HEK293 (cell line): Measurements from ENCODE around the gene CMIP.
A peak's percentile ranks its signal among the peaks of the same experiment; 100 is the strongest.

Experiments used
- CTCF ChIA-PET: fragments of 350-600 bp; formaldehyde crosslinking; extraction: SDS; loops from one replicate; lab custom pipeline; 2021; ENCODE audit warnings: antibody characterized with exemption; lab: Yijun Ruan, JAX
- POLR2A ChIA-PET: fragments of 300-600 bp; formaldehyde crosslinking; extraction: SDS; loops from one replicate; lab custom pipeline; 2020; ENCODE audit warnings: antibody characterized with exemption, inconsistent platforms; lab: Yijun Ruan, JAX
- H3K27ac ChIP-seq: fragments of 200-500 bp; sonication (Bioruptor generic); 2 replicates; pipeline ENCODE4 v1.5.1; 2014; ENCODE audit warnings: low read depth, low read length, control low read depth, inconsistent platforms; ENCODE audit errors: extremely low read depth
- H3K36me3 ChIP-seq, 2 experiments: fragments of 200-500 bp in 1 of 2; sonication (Bioruptor generic) in 1 of 2; 1 replicate in 1 of 2; 2 replicates in 1 of 2; pipeline ENCODE4 v1.5.1; 2014 to 2017; ENCODE audit warnings: inconsistent platforms in 2 of 2, low read length in 2 of 2; ENCODE audit not compliant: control insufficient read depth in 2 of 2, insufficient read depth in 1 of 2
- H3K4me1 ChIP-seq: fragments of 200-500 bp; sonication (Bioruptor generic); 2 replicates; pipeline ENCODE4 v1.5.1; 2014; ENCODE audit warnings: mild to moderate bottlenecking, low read length, inconsistent platforms; ENCODE audit not compliant: control insufficient read depth, insufficient read depth
- H3K4me3 ChIP-seq: 2 replicates; pipeline ENCODE4 v1.5.1; 2011; ENCODE audit warnings: low read depth, mild to moderate bottlenecking, control low read depth, low read length, moderate library complexity
- H3K9me3 ChIP-seq: fragments of 200-500 bp; sonication (Bioruptor generic); 2 replicates; pipeline ENCODE4 v1.5.1; 2014; ENCODE audit warnings: low read depth, low read length, inconsistent platforms; ENCODE audit not compliant: control insufficient read depth, insufficient read depth
- KLF17 ChIP-seq: fragments of 450-650 bp; formaldehyde crosslinking; IDR thresholded peaks from 2 replicates; pipeline ENCODE4 v1.5.1; 2016; ENCODE audit warnings: missing biosample characterization, missing genetic modification characterization
- SCRT1 ChIP-seq: fragments of 450-650 bp; formaldehyde crosslinking; IDR thresholded peaks from 2 replicates; pipeline ENCODE4 v1.5.1; 2016; ENCODE audit warnings: missing biosample characterization, missing genetic modification characterization, borderline replicate concordance
- TRIM28 ChIP-seq: IDR thresholded peaks from 2 replicates; pipeline ENCODE4 v1.6.1; 2011; ENCODE audit warnings: low read length, control low read depth, borderline replicate concordance
- ZBTB20 ChIP-seq: fragments of 450-650 bp; formaldehyde crosslinking; IDR thresholded peaks from 2 replicates; pipeline ENCODE4 v1.5.1; 2016; ENCODE audit warnings: missing biosample characterization, missing genetic modification characterization
- ZBTB7A ChIP-seq: fragments of 450-650 bp; formaldehyde crosslinking; IDR thresholded peaks from 2 replicates; pipeline ENCODE4 v1.5.1; 2016; ENCODE audit warnings: low read depth, missing biosample characterization, missing genetic modification characterization
- ZFP3 ChIP-seq: fragments of 450-650 bp; formaldehyde crosslinking; IDR thresholded peaks from 2 replicates; pipeline ENCODE4 v1.5.1; 2016; ENCODE audit warnings: low read depth, missing biosample characterization, missing genetic modification characterization
- ZFP69B ChIP-seq: fragments of 450-650 bp; formaldehyde crosslinking; IDR thresholded peaks from 2 replicates; pipeline ENCODE4 v1.5.1; 2016; ENCODE audit warnings: missing biosample characterization, missing genetic modification characterization
- ZNF140 ChIP-seq: fragments of 450-650 bp; formaldehyde crosslinking; IDR thresholded peaks from 2 replicates; pipeline ENCODE4 v1.5.1; 2016; ENCODE audit warnings: missing biosample characterization, missing genetic modification characterization
- ZNF175 ChIP-seq: fragments of 450-650 bp; formaldehyde crosslinking; IDR thresholded peaks from 2 replicates; pipeline ENCODE4 v1.5.1; 2016; ENCODE audit warnings: missing biosample characterization, missing genetic modification characterization
- ZNF341 ChIP-seq: fragments of 450-650 bp; formaldehyde crosslinking; IDR thresholded peaks from 2 replicates; pipeline ENCODE4; 2016; ENCODE audit warnings: low read depth, missing biosample characterization, missing genetic modification characterization
- ZNF423 ChIP-seq: fragments of 450-650 bp; formaldehyde crosslinking; IDR thresholded peaks from 2 replicates; pipeline ENCODE4 v1.5.1; 2016; ENCODE audit warnings: missing biosample characterization, missing genetic modification characterization
- ZNF571 ChIP-seq: fragments of 450-650 bp; formaldehyde crosslinking; IDR thresholded peaks from 2 replicates; pipeline ENCODE4 v1.5.0; 2017; ENCODE audit warnings: missing biosample characterization, missing genetic modification characterization
- ZNF660 ChIP-seq: fragments of 450-650 bp; IDR thresholded peaks from 2 replicates; pipeline ENCODE4 v1.5.1; 2018; ENCODE audit warnings: missing biosample characterization, mild to moderate bottlenecking, missing genetic modification characterization
- ZSCAN18 ChIP-seq: fragments of 450-650 bp; formaldehyde crosslinking; IDR thresholded peaks from 2 replicates; pipeline ENCODE4 v1.5.1; 2016; ENCODE audit warnings: missing biosample characterization, missing genetic modification characterization
- TF ChIP-seq, protein P1 (sequence below): fragments of 450-650 bp; formaldehyde crosslinking; IDR thresholded peaks from 2 replicates; pipeline ENCODE4 v1.5.1; 2016; ENCODE audit warnings: missing biosample characterization, missing genetic modification characterization, low read depth

The CMIP gene

DNA sequence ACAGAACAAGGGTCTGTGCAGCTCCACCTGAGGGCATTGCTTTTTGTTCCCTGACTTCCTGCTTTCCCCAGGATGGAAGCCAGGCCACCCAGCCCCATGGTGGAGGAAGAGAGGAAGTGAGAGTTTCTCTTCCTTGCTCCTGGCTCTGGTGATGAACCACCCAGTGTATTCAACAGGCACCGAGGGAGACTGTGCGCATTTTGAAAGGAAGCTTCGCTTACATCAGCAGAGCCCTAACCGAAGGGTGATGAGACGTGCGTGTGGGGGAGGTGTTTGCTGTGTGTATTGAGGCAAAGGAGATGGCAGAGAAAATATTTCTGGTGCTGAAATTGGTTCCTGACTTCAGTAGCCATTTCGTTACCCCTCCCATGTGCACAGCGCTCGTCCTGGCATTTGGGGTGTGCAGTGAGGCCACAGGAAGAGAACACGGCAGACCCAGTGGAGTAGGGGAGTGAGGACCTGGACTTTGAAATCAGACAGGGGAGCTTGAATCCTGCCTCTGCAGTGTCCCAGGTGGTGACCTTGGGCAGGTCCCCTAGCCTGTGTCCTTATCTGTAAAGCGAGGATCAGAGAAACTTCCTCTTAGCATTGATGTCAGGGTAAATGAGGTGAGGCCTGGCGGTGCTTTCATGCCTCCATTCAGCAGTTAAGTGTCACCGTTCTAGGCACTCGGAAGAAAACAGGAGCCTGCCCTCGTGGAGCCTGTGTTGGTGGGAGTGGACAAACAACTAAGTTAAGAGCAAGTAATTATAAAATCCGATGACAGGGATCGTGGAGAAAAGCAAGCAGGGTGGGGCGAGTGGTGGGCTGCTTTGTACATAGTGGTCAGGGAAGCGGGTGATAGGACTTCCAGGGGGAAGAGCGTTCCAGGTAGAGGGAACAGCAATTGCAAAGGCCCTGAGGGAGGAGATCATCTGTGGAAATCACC, 7.4 kb downstream of the CMIP start (continued):
- TF ChIP-seq, protein P1, sequence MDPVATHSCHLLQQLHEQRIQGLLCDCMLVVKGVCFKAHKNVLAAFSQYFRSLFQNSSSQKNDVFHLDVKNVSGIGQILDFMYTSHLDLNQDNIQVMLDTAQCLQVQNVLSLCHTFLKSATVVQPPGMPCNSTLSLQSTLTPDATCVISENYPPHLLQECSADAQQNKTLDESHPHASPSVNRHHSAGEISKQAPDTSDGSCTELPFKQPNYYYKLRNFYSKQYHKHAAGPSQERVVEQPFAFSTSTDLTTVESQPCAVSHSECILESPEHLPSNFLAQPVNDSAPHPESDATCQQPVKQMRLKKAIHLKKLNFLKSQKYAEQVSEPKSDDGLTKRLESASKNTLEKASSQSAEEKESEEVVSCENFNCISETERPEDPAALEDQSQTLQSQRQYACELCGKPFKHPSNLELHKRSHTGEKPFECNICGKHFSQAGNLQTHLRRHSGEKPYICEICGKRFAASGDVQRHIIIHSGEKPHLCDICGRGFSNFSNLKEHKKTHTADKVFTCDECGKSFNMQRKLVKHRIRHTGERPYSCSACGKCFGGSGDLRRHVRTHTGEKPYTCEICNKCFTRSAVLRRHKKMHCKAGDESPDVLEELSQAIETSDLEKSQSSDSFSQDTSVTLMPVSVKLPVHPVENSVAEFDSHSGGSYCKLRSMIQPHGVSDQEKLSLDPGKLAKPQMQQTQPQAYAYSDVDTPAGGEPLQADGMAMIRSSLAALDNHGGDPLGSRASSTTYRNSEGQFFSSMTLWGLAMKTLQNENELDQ, result no peak
- 0 out of 2 replicates have a peak, but pooled peaks have one; percentile 16 for TF ChIP-seq SCRT1 (tag by site-specific recombination)
- no peak for TF ChIP-seq ZNF660
- no peak for TF ChIP-seq TRIM28
- TF ChIP-seq ZNF423 (tag by site-specific recombination), result no peak
- no peak for TF ChIP-seq ZNF571 (tag by site-specific recombination)
- no peak for TF ChIP-seq ZNF341 (tag by site-specific recombination)
- TF ChIP-seq ZSCAN18 (tag by site-specific recombination), result no peak

GRCh38 chr16:81453091-81453728, 8.6 kb downstream of the CMIP start:
- TF ChIP-seq ZBTB20 (tag by site-specific recombination), result peak; percentile 32; the same call in 1 of the 2 replicates
- no peak for TF ChIP-seq ZBTB7A
- no peak for TF ChIP-seq ZFP3 (tag by site-specific recombination)
- H3K4me3 ChIP-seq, result no peak overlapping the region
- ChIA-PET CTCF (interaction anchor here (0.7 kb wide), 1 partner anchor 11 kb away, joined by 4 read pairs; no protein-coding TSS in a partner anchor), POLR2A (no interaction called here)
- no peak overlapping the region for H3K27ac ChIP-seq
- H3K9me3 ChIP-seq, result no peaks in the 10 kb centered on the region
- H3K4me1 ChIP-seq, result peaks cover 7% of the 10 kb centered on the region; the same call in 1 of the 2 replicates
- H3K36me3 ChIP-seq, result peaks cover 0 to 10% of the 10 kb centered on the region in 2 experiments; a peak in 1 of 3 replicates

- POLR2A ChIA-PET, result no interaction called here
- CTCF ChIA-PET, result no interaction called here
- Histone ChIP-seq H3K4me1 (peaks cover 1% of the 10 kb centered on the region; the same call in 1 of the 2 replicates), H3K36me3 (peaks cover 0 to 14% of the 10 kb centered on the region in 2 experiments; a peak in 1 of 3 replicates), H3K27ac (no peak overlapping the region), H3K9me3 (no peaks in the 10 kb centered on the region), H3K4me3 (no peak overlapping the region)
- TF ChIP-seq KLF17 (no peak), ZNF140 (tag by site-specific recombination) (no peak), ZFP69B (tag by site-specific recombination) (no peak), ZNF175 (tag by site-specific recombination) (no peak)
Measured at GRCh38 chr16:81454044-81454443, 9.4 kb downstream of the CMIP start.
